Activated gamma-delta T cell treated with Interleukin-2 at 50 U/mL for 16 hours (primary cell): ENCODE measurements around the gene ASPN.
"Not testable (repeated sequence)": the region's sequence is repeated elsewhere in the genome, so short reads cannot be mapped to it uniquely, and the experiment has no call there.

Source experiments
- DNase-seq: peaks from one replicate; pipeline ENCODE4 v3.0.0-alpha.2; 2020

Gene ASPN

GRCh38 chr9:92467041-92467440, 15.3 kb downstream of the ASPN start:
- DNase-seq, result no peak

- no peak for DNase-seq
Measured at GRCh38 chr9:92463984-92464383, 18.3 kb downstream of the ASPN start.

DNA sequence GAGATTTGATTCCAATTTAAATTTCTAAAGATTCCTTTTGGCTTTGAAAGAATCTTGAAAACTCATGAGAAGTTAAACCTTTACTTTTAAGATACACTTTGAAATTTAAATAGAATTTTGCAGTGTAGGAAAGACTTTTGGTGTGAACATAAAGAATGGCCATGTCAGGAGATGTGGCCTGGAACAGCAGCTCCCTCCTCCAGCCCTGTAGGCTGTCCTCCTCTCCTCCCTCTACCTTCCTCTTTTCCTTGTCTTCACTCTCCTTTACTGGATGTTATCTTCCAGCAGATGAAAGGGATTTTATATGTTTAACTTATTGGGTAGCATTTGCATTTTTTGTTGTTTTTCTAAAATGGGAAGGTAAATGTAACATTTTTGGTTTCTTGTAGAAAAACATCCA, 18.9 kb downstream of the ASPN start:
- DNase-seq, result no peak

DNA sequence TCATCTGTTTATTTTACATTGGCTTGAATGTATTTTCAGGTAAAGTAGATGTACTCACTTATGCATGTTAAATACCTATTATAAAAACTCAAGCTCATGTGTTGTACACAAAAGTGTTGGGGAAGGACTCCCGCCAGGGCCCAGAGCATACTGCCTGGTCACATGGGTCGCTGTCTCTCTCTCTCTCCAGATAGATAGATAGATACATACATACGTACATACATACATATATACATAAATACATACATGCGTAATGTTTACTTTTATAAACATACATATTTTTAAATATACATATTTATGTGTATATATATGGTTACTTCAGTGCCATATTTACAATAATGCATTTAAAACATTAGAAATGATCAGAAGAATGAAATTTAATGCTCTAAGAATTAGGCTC, 24.7 kb downstream of the ASPN start:
- no peak for DNase-seq

DNA sequence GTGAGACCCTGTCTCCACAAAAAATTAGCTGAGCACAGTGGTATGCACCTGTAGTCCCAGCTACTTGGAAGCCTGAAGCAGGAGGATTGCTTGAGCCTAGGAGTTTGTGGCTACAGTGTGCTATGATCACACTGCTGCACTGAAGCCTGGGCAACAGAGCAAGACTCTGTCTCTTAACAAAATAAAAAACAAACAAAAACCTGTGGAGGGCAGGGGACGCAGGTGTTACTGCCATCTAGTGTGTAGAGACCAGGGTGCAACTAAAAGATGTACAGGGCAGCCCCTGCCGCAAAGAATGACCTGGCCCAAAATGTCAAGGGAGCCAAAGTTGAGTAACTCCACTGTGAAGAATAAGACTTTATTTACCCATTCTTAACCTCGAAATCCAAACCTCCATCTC, 27.1 kb downstream of the ASPN start:
- no peak for DNase-seq

DNA sequence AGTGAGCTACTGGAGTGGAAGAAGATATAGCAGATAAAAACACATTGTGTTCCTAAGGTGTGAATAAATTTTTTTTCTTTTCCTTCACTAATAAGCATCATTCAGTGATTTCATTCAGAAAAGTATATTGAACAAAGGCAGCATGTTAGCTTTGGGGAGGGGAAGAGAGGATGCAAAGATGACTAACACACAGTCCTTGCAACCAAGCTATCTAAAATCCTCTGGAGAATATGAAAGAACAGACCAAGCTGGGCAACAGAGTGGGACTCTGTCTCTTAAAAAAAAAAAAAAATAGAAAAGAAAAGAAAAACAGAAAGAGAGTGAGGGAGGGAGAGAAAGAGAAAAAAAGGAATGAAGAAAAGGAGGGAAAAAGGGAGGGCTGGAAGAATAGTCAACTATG, 35.8 kb downstream of the ASPN start:
- DNase-seq, result no peak

- DNase-seq, result no peak
Measured at GRCh38 chr9:92444841-92445240, 37.5 kb downstream of the ASPN start.

GRCh38 chr9:92440751-92441046, 41.6 kb downstream of the ASPN start:
- DNase-seq, result no peak

DNA sequence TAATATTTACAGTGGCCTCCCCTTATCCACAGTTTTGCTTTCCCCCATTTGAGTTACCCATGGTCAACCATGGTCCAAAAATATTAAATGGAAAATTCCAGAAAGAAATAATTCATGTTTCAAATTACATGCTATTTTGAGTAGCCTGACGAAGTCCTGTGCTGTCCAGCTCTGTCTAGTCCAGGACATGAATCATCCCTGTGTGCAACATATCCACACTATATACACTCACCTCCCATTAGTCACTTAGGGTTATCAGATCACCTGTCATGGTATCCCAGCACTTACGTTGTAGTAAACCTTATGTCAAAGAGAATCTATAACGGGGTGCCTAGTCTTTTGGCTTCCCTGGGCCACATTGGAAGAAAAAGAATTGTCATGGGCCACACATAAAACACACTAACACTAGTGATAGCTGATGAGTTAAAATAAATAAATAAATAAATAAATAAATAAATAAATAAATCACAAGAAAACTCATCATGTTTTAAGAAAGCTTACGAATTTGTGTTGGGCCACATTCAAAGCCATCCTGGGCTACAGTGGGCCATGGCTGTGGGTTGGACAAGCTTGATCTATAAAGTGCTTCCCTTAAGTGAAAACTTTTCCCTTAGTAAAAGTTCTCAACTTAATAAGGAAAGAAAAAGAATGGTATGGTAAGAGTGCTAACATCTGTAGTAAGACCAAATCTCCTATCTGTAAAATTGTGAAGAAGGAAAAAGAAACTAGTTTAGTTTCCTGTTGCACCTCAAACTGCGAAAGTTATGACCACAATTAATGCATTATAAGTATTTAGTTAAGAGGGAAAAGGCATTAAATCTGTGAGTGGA, 42.2 kb downstream of the ASPN start:
- DNase-seq, result no peak

- no peak for DNase-seq
Measured at GRCh38 chr9:92438900-92439526, 43.3 kb downstream of the ASPN start.

- no peak for DNase-seq
Measured at GRCh38 chr9:92435263-92435662, 47.0 kb downstream of the ASPN start.

- no peak for DNase-seq
Measured at GRCh38 chr9:92432972-92433548, 49.2 kb downstream of the ASPN start.

DNA sequence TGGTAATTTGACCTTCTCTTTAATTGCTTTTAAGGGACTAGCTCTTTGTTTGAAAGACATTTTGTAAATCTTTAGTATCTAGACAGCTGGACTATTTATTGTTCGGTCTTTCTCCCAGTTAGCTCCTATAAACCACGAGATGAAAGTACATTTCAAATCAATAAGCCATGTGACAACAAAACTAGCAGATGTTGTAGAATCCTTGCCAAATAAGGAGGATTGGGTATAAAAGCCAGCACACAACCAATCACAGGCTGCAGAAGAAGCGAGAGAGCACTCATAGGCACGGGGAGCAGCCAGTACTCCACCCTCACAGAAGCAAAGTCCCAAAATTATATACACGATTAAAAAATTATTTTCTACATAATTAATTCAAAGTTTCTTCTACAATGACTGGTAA, 50.0 kb downstream of the ASPN start:
- no peak for DNase-seq

DNA sequence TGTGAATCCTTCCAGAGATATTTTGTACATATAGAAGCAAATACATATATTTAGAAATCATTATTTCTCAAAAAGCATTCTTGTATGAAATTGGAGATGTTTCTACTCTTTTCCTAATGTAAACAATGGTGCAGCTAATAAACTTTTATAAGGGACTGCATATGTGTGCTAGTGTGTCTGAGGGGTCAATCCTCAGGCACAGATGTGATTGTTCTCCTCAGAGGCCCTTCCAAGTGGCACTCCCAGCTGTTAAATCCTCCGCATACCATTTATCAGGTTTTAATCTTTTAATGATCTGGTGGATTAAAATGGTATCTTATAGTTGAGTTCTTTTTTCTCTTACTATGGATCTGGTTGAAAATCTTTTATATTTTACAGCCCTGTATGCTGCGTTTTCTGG, 52.5 kb downstream of the ASPN start:
- no peak for DNase-seq

GRCh38 chr9:92426501-92427145, 55.7 kb downstream of the ASPN start:
- no peak for DNase-seq

DNA sequence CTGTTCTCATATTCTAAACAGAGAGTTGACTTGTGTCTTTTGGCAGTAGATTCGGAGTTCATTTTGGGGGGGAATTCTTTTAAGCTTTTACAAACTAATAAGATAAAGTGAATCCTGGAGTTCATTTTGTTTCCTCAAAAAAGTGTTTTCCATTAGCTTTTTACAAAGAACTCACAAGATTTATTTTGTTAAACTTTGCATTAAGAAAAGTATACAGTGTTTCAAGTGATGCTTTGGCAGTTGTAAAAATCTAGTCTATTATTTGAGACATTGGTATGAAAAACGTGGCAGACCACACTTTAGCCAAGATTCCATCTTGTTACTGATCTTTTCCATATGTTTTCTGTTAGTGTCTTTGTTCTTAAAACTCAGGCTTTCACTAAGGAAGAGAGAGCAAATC, 56.8 kb downstream of the ASPN start:
- DNase-seq, result no peak

DNA sequence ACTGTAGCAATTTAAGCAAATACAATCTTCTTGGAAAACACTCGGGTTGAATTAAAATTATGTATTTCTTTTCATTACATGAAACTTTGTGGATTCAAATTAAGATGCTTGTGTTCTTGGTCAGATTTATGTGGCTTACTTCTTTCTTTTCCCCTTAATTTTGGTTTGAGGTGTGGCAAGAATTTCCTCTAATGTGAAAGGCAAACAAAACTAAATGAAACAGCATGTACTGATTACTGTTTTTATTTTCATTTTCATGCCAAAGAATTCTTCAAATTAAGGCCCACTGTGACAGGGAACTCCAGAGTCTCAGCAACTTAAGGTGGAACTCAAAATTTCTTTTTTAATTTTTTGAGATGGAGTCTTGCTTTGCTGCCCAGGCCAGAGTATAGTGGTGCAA, 58.0 kb downstream of the ASPN start, which contains the start of gene OMD:
TSS of gene OMD (minus strand) at position 132 of the 400 bp plus-strand sequence. CDS start 6,913 bp downstream, outside the sequence.
- no peak for DNase-seq

DNA sequence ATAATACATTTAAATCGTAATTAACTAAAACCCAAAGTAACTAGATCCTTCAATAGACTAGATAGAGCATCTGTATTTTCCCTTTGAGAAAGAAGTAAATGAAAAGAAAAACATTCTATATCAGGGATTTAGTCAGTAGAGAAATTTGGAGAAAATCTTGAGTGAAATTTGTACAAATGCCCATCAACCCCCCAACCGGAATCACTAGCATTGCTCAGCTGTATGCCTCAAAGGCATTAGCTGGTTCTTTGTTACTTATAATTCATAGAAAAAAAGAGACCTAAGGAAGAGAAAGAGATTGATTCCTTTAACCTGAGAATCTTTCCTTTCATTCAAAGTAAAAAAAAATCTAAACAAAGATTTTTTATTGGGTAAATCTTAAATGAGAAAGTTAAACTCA, 58.7 kb downstream of the ASPN start:
- DNase-seq, result no peak

DNA sequence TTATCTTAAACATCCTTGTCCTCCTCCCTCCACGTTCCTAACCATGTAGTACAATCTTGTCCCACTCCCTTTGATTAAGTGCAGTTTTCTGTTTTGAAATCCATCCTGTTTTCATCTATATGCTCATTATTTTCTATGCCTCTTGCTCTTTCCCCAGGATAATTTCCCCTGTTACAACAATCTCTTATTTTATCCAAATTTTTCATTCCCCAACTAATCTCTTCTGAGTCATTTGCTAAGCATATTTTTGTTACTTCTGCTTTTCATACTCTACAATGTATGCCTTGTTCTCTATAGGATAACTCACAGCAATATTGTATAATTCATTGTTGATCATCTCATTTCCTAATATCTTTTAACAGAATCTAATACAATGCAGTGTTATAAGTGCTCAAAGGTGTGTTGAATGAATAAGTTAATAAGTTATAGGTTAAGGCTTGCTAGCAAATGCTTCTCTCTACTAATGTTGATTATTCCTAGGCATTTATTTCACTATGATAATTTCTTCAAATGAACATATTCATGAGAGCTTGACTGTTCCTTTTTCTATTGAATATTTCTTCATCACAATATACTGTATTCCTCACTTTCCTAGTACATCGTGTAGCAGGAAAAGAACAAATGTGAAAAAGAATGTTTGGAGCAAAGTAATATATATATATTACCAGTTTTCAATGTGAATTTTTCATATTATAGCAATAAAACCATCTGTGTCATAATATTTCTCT, 59.5 kb downstream of the ASPN start:
- DNase-seq, result no peak

- no peak for DNase-seq
Measured at GRCh38 chr9:92414566-92414965, 67.7 kb downstream of the ASPN start.

DNA sequence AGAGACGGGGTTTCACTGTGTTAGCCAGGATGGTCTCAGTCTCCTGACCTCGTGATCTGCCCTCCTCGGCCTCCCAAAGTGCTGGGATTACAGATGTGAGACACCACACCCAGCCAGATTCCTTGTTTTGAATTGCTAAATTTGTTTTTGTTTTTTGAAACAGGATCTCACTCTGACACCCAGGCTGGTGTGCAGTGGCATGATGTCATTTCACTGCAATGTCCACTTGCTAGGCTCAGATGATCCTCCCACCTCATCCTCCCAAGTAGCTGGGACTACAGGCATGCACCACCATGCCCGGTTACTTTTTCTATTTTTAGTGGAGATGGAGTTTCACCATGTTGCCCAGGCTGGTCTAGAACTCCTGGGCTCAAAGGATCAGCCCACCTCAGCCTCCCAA, 71.1 kb downstream of the ASPN start:
- DNase-seq, result not testable (repeated sequence)

DNA sequence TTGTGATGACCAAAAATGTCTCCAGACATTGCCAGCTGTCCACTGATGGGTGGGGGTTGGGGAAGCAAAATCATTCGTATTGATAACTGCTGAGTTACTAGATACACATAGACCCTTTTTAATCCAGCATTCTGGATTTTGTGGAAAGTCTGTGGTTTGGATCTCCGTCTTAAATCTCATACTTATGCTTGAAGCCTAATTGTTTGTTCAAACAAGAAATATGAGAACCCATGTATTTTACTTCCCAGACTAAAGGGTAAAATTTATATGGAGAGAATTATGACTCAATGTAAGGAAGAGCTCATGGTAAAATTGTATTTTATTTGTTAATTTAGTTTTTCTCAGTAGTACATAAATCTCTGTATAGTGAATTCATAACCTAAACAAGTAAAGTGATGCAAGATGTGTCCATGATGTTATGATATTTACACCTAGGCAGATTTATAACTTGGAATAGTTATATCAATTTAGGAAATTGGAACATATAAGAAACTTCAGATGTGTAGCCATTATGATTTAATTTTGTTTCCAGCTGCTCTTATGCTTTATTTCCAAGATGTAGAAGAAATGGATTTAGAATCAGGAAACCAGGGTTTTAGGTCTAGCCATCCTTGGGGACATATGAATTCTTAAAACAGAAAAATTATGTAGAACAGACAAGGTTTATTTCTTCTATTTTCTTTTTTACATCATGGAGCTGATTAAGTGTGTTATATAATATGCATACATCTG, 73.4 kb downstream of the ASPN start:
- no peak for DNase-seq

DNA sequence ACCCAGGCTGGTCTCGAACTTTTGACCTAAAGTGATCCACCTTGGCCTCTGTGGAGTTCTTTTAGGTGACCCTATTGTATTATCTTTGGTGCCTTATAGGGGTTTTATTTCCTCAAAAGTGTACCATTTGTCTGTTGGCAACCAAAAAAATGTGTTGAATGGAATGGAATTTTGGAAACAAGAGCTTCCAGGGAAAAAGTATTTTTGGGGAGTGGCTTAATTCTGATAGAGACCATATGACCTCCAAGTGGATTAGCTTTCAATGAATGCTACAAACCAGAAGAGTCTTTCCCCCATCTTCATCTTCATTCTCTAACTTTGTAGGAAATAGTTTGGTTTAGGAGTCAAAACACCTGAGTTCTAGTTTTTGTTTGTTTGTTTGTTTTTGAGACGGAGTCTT, 74.5 kb downstream of the ASPN start:
- no peak for DNase-seq
